HG03064 (cell line): ENCODE data around the gene CHD9.
"Not testable (repeated sequence)": the region's sequence is repeated elsewhere in the genome, so short reads cannot be mapped to it uniquely, and the experiment has no call there.

ENCODE experiments used
- ATAC-seq: cut with Tn5 transposase; IDR thresholded peaks from one replicate; pipeline ENCODE4 v1.9.1; 2021; ENCODE audit warnings: low read depth; ENCODE audit not compliant: unreplicated experiment

CHD9 gene

GRCh38 chr16:53054670-53055485 is at the start of gene CHD9:
CHD9 (plus strand) TSS chr16:53054991; CDS start chr16:53156090, 101,099 bp downstream.
- ATAC-seq: peak; percentile 71

GRCh38 chr16:53007095-53007494 is 47.7 kb upstream of the CHD9 start:
- ATAC-seq: no peak

GRCh38 chr16:53014287-53014686 is 40.5 kb upstream of the CHD9 start:
- no peak for ATAC-seq

GRCh38 chr16:53018834-53019416 is 35.9 kb upstream of the CHD9 start:
- ATAC-seq: no peak

- no peak for ATAC-seq
These were observed 32.4 kb upstream of the CHD9 start for GRCh38 chr16:53022374-53022773.

- no peak for ATAC-seq
These were observed 30.7 kb upstream of the CHD9 start for GRCh38 chr16:53024045-53024444.

GRCh38 chr16:53029971-53030370 is 24.8 kb upstream of the CHD9 start:
- ATAC-seq: no peak

- no peak for ATAC-seq
These were observed 23.4 kb upstream of the CHD9 start for GRCh38 chr16:53031323-53031942.

GRCh38 chr16:53034306-53034705 is 20.5 kb upstream of the CHD9 start:
- ATAC-seq: no peak

GRCh38 chr16:53035176-53035942 is 19.4 kb upstream of the CHD9 start:
- ATAC-seq: no peak

GRCh38 chr16:53036066-53036465 is 18.7 kb upstream of the CHD9 start:
- ATAC-seq: no peak

GRCh38 chr16:53036711-53037110 is 18.1 kb upstream of the CHD9 start:
- ATAC-seq: not testable (repeated sequence)

- ATAC-seq: no peak
These were observed 14.0 kb upstream of the CHD9 start for GRCh38 chr16:53040788-53041187.

GRCh38 chr16:53041320-53042051 is 13.3 kb upstream of the CHD9 start:
- no peak for ATAC-seq

- no peak for ATAC-seq
These were observed 12.5 kb upstream of the CHD9 start for GRCh38 chr16:53042235-53042701.

- ATAC-seq: no peak
These were observed 11.4 kb upstream of the CHD9 start for GRCh38 chr16:53043428-53043831.

- no peak for ATAC-seq
These were observed 10.7 kb upstream of the CHD9 start for GRCh38 chr16:53043986-53044601.

GRCh38 chr16:53045341-53046220 is 9.2 kb upstream of the CHD9 start:
- ATAC-seq: no peak

- not testable (repeated sequence) for ATAC-seq
These were observed 7.3 kb upstream of the CHD9 start for GRCh38 chr16:53047515-53047914.
